ENCODE results near the gene ATXN1.
A peak's percentile ranks its signal among the peaks of the same experiment; 100 is the strongest.

Gene ATXN1

GRCh38 chr6:16673011-16673797, 88.1 kb downstream of the ATXN1 start:
- H3K9me3 ChIP-seq (ENCODE audit: low read length), result no peaks in the 10 kb centered on the region
- no peak overlapping the region for H3K27ac ChIP-seq (ENCODE audit: low read depth, low read length)
- H3K4me3 ChIP-seq (ENCODE audit: low read depth in 1 of 2, low read length in 2 of 2), result no peak overlapping the region
- H3K4me1 ChIP-seq (ENCODE audit: insufficient read depth, low read length), result peaks cover 77% of the 10 kb centered on the region
- H3K9ac ChIP-seq (ENCODE audit: low read length), result no peak overlapping the region
- no peaks in the 10 kb centered on the region for H3K36me3 ChIP-seq (ENCODE audit: insufficient read depth, low read length)
- no peaks in the 10 kb centered on the region for H3K27me3 ChIP-seq (ENCODE audit: control insufficient read depth in 1 of 2, insufficient read depth in 2 of 2, low read length in 2 of 2)

GRCh38 chr6:16671302-16672289, 89.7 kb downstream of the ATXN1 start:
- H3K4me1 ChIP-seq (ENCODE audit: insufficient read depth, low read length), result peaks cover 76% of the 10 kb centered on the region

GRCh38 chr6:16670617-16671051, 90.6 kb downstream of the ATXN1 start:
- Histone ChIP-seq H3K4me3 (ENCODE audit: low read depth in 1 of 2, low read length in 2 of 2) (no peak overlapping the region), H3K27ac (ENCODE audit: low read depth, low read length) (peak overlapping the region; percentile 27), H3K36me3 (ENCODE audit: insufficient read depth, low read length) (no peaks in the 10 kb centered on the region), H3K4me1 (ENCODE audit: insufficient read depth, low read length) (peaks cover 69% of the 10 kb centered on the region), H3K27me3 (ENCODE audit: control insufficient read depth in 1 of 2, insufficient read depth in 2 of 2, low read length in 2 of 2) (no peaks in the 10 kb centered on the region), H3K9ac (ENCODE audit: low read length) (no peak overlapping the region), H3K9me3 (ENCODE audit: low read length) (no peaks in the 10 kb centered on the region)

More at GRCh38 chr6:16671302-16672289, 89.7 kb downstream of the ATXN1 start:
- Histone ChIP-seq H3K9me3 (ENCODE audit: low read length) (no peaks in the 10 kb centered on the region), H3K27ac (ENCODE audit: low read depth, low read length) (peak overlapping the region; percentile 27), H3K4me3 (ENCODE audit: low read depth in 1 of 2, low read length in 2 of 2) (no peak overlapping the region), H3K36me3 (ENCODE audit: insufficient read depth, low read length) (no peaks in the 10 kb centered on the region), H3K27me3 (ENCODE audit: control insufficient read depth in 1 of 2, insufficient read depth in 2 of 2, low read length in 2 of 2) (no peaks in the 10 kb centered on the region), H3K9ac (ENCODE audit: low read length) (no peak overlapping the region)

GRCh38 chr6:16670183-16670582, 91.1 kb downstream of the ATXN1 start:
- Histone ChIP-seq H3K27ac (ENCODE audit: low read depth, low read length) (peak overlapping the region; percentile 21), H3K36me3 (ENCODE audit: insufficient read depth, low read length) (no peaks in the 10 kb centered on the region), H3K9ac (ENCODE audit: low read length) (no peak overlapping the region), H3K4me1 (ENCODE audit: insufficient read depth, low read length) (peaks cover 66% of the 10 kb centered on the region), H3K27me3 (ENCODE audit: control insufficient read depth in 1 of 2, insufficient read depth in 2 of 2, low read length in 2 of 2) (no peaks in the 10 kb centered on the region), H3K9me3 (ENCODE audit: low read length) (no peaks in the 10 kb centered on the region), H3K4me3 (ENCODE audit: low read depth in 1 of 2, low read length in 2 of 2) (peak overlapping the region in 1 of 2 donors; percentile 13)

- Histone ChIP-seq H3K4me1 (ENCODE audit: insufficient read depth, low read length) (peaks cover 58% of the 10 kb centered on the region), H3K9me3 (ENCODE audit: low read length) (no peaks in the 10 kb centered on the region), H3K36me3 (ENCODE audit: insufficient read depth, low read length) (no peaks in the 10 kb centered on the region), H3K4me3 (ENCODE audit: low read depth in 1 of 2, low read length in 2 of 2) (no peak overlapping the region), H3K27me3 (ENCODE audit: control insufficient read depth in 1 of 2, insufficient read depth in 2 of 2, low read length in 2 of 2) (no peaks in the 10 kb centered on the region), H3K9ac (ENCODE audit: low read length) (no peak overlapping the region), H3K27ac (ENCODE audit: low read depth, low read length) (peak overlapping the region; percentile 47)
Measured at GRCh38 chr6:16669227-16669626, 92.0 kb downstream of the ATXN1 start.

- Histone ChIP-seq H3K4me3 (ENCODE audit: low read depth in 1 of 2, low read length in 2 of 2) (no peak overlapping the region), H3K4me1 (ENCODE audit: insufficient read depth, low read length) (peaks cover 46% of the 10 kb centered on the region), H3K27ac (ENCODE audit: low read depth, low read length) (no peak overlapping the region), H3K9me3 (ENCODE audit: low read length) (no peaks in the 10 kb centered on the region), H3K27me3 (ENCODE audit: control insufficient read depth in 1 of 2, insufficient read depth in 2 of 2, low read length in 2 of 2) (no peaks in the 10 kb centered on the region), H3K36me3 (ENCODE audit: insufficient read depth, low read length) (no peaks in the 10 kb centered on the region), H3K9ac (ENCODE audit: low read length) (no peak overlapping the region)
Measured at GRCh38 chr6:16667509-16667908, 93.8 kb downstream of the ATXN1 start.

- H3K9me3 ChIP-seq (ENCODE audit: low read length), result no peaks in the 10 kb centered on the region
- no peaks in the 10 kb centered on the region for H3K36me3 ChIP-seq (ENCODE audit: insufficient read depth, low read length)
- H3K4me3 ChIP-seq (ENCODE audit: low read depth in 1 of 2, low read length in 2 of 2), result no peak overlapping the region
- H3K9ac ChIP-seq (ENCODE audit: low read length), result no peak overlapping the region
- H3K27ac ChIP-seq (ENCODE audit: low read depth, low read length), result no peak overlapping the region
- H3K4me1 ChIP-seq (ENCODE audit: insufficient read depth, low read length), result peaks cover 31% of the 10 kb centered on the region
- no peaks in the 10 kb centered on the region for H3K27me3 ChIP-seq (ENCODE audit: control insufficient read depth in 1 of 2, insufficient read depth in 2 of 2, low read length in 2 of 2)
Measured at GRCh38 chr6:16665992-16666391, 95.3 kb downstream of the ATXN1 start.

- no peaks in the 10 kb centered on the region for H3K27me3 ChIP-seq (ENCODE audit: control insufficient read depth in 1 of 2, insufficient read depth in 2 of 2, low read length in 2 of 2)
- no peak overlapping the region for H3K9ac ChIP-seq (ENCODE audit: low read length)
- no peak overlapping the region for H3K27ac ChIP-seq (ENCODE audit: low read depth, low read length)
- no peaks in the 10 kb centered on the region for H3K36me3 ChIP-seq (ENCODE audit: insufficient read depth, low read length)
- no peaks in the 10 kb centered on the region for H3K9me3 ChIP-seq (ENCODE audit: low read length)
- H3K4me3 ChIP-seq (ENCODE audit: low read depth in 1 of 2, low read length in 2 of 2), result no peak overlapping the region
- peaks cover 23% of the 10 kb centered on the region for H3K4me1 ChIP-seq (ENCODE audit: insufficient read depth, low read length)
Measured at GRCh38 chr6:16665182-16665581, 96.1 kb downstream of the ATXN1 start.

- H3K27ac ChIP-seq (ENCODE audit: low read depth, low read length), result no peak overlapping the region
Measured at GRCh38 chr6:16663901-16664300, 97.4 kb downstream of the ATXN1 start.

GRCh38 chr6:16660157-16660497, 101.1 kb downstream of the ATXN1 start:
- no peaks in the 10 kb centered on the region for H3K27me3 ChIP-seq (ENCODE audit: control insufficient read depth in 1 of 2, insufficient read depth in 2 of 2, low read length in 2 of 2)
- peaks cover 6% of the 10 kb centered on the region for H3K4me1 ChIP-seq (ENCODE audit: insufficient read depth, low read length)
- H3K4me3 ChIP-seq (ENCODE audit: low read depth in 1 of 2, low read length in 2 of 2), result no peak overlapping the region
- no peak overlapping the region for H3K27ac ChIP-seq (ENCODE audit: low read depth, low read length)
- H3K36me3 ChIP-seq (ENCODE audit: insufficient read depth, low read length), result no peaks in the 10 kb centered on the region
- H3K9me3 ChIP-seq (ENCODE audit: low read length), result no peaks in the 10 kb centered on the region
- no peak overlapping the region for H3K9ac ChIP-seq (ENCODE audit: low read length)

More at GRCh38 chr6:16663901-16664300, 97.4 kb downstream of the ATXN1 start:
- H3K4me3 ChIP-seq (ENCODE audit: low read depth in 1 of 2, low read length in 2 of 2), result no peak overlapping the region
- H3K9ac ChIP-seq (ENCODE audit: low read length), result no peak overlapping the region
- no peaks in the 10 kb centered on the region for H3K27me3 ChIP-seq (ENCODE audit: control insufficient read depth in 1 of 2, insufficient read depth in 2 of 2, low read length in 2 of 2)
- peaks cover 13% of the 10 kb centered on the region for H3K4me1 ChIP-seq (ENCODE audit: insufficient read depth, low read length)
- H3K9me3 ChIP-seq (ENCODE audit: low read length), result no peaks in the 10 kb centered on the region
- H3K36me3 ChIP-seq (ENCODE audit: insufficient read depth, low read length), result no peaks in the 10 kb centered on the region

- H3K4me1 ChIP-seq (ENCODE audit: insufficient read depth, low read length), result peaks cover 6% of the 10 kb centered on the region
- H3K27ac ChIP-seq (ENCODE audit: low read depth, low read length), result no peak overlapping the region
- H3K9me3 ChIP-seq (ENCODE audit: low read length), result no peaks in the 10 kb centered on the region
- H3K36me3 ChIP-seq (ENCODE audit: insufficient read depth, low read length), result no peaks in the 10 kb centered on the region
- H3K27me3 ChIP-seq (ENCODE audit: control insufficient read depth in 1 of 2, insufficient read depth in 2 of 2, low read length in 2 of 2), result no peaks in the 10 kb centered on the region
- no peak overlapping the region for H3K4me3 ChIP-seq (ENCODE audit: low read depth in 1 of 2, low read length in 2 of 2)
- H3K9ac ChIP-seq (ENCODE audit: low read length), result no peak overlapping the region
Measured at GRCh38 chr6:16659466-16660156, 101.6 kb downstream of the ATXN1 start.
